ENCODE results near the gene DDA1. TPM values are rescaled to one million over a fixed set of nuclear protein-coding genes. Genes with fewer than 3 reads are reported as not detected.

Gene DDA1
- 10 to 100 TPM in 2 of 4 donors, 1 to 10 TPM in 2; 4.6 to 23.5 (median 9.5) TPM for total RNA-seq

- no peak for TF ChIP-seq CTCF (IDR thresholded peaks at IDR 0.05; ENCODE audit: low read depth)
These were observed at the start of gene DDA1 for GRCh38 chr19:17309198-17309964. DDA1 (plus strand) TSS chr19:17309563; CDS start chr19:17309655, 92 bp downstream.

GRCh38 chr19:17259934-17260333 is 49.4 kb upstream of the DDA1 start:
- no peak for TF ChIP-seq CTCF (IDR thresholded peaks at IDR 0.05; ENCODE audit: low read depth)

GRCh38 chr19:17260842-17261325 is 48.5 kb upstream of the DDA1 start:
- no peak for TF ChIP-seq CTCF (IDR thresholded peaks at IDR 0.05; ENCODE audit: low read depth)

- TF ChIP-seq CTCF (IDR thresholded peaks at IDR 0.05; ENCODE audit: low read depth) = no peak
These were observed 46.8 kb upstream of the DDA1 start for GRCh38 chr19:17262557-17262956.

- TF ChIP-seq CTCF (IDR thresholded peaks at IDR 0.05; ENCODE audit: low read depth) = no peak
These were observed 45.4 kb upstream of the DDA1 start for GRCh38 chr19:17263712-17264640.

GRCh38 chr19:17264641-17264979 is 44.8 kb upstream of the DDA1 start, which contains the start of gene USHBP1:
USHBP1 (minus strand) TSS chr19:17264745; CDS start chr19:17264299, 446 bp downstream.
- TF ChIP-seq CTCF (IDR thresholded peaks at IDR 0.05; ENCODE audit: low read depth) = no peak

- TF ChIP-seq CTCF (IDR thresholded peaks at IDR 0.05; ENCODE audit: low read depth) = no peak
These were observed 43.3 kb upstream of the DDA1 start for GRCh38 chr19:17266026-17266425.

Data from subcutaneous adipose tissue (tissue), 4 donors.